OCI-LY7 (cell line): ENCODE data around the gene TMEM30B.
A peak's percentile ranks its signal among the peaks of the same experiment; 100 is the strongest.

Experiments
- CTCF ChIP-seq: fragments of 200-600 bp; sonication (generic); conservative IDR thresholded peaks from 2 replicates; pipeline ENCODE4 v1.5.1; 2014; ENCODE audit warnings: mild to moderate bottlenecking, antibody characterized with exemption, low read length, moderate library complexity, mixed read lengths
- EZH2phosphoT487 ChIP-seq: fragments of 200-600 bp; sonication (generic); IDR thresholded peaks from 2 replicates; pipeline ENCODE4 v1.6.1; 2018; ENCODE audit warnings: low read depth, borderline replicate concordance, mild to moderate bottlenecking, mixed run types, antibody characterized with exemption, low read length, moderate library complexity, mixed read lengths

- TF ChIP-seq CTCF (0 out of 2 replicates have a peak, but pooled peaks have one; percentile 26), EZH2phosphoT487 (no peak)
These were observed 20.0 kb downstream of the TMEM30B start for GRCh38 chr14:61260939-61261776.
